Measurements from ENCODE around the gene AHRR. TPM values are rescaled to one million over a fixed set of nuclear protein-coding genes. Genes with fewer than 3 reads are reported as not detected.
"Not testable (repeated sequence)": the region's sequence is repeated elsewhere in the genome, so short reads cannot be mapped to it uniquely, and the experiment has no call there.

AHRR gene
- total RNA-seq, 1 donor from 2014 or later: 8.4 TPM

- peak overlapping the region; percentile 38 for H3K4me3 ChIP-seq
Measured at GRCh38 chr5:399296-400281, 78.1 kb downstream of the AHRR start.

GRCh38 chr5:400282-401145 lies 79.0 kb downstream of the AHRR start:
- Histone ChIP-seq H3K4me3 (peak overlapping the region; percentile 38), H3K36me3 (no peaks in the 10 kb centered on the region), H3K27ac (peak overlapping the region; percentile 85), H3K27me3 (ENCODE audit: low read depth) (no peaks in the 10 kb centered on the region), H3K4me1 (peaks cover 31% of the 10 kb centered on the region), H3K9me3 (no peaks in the 10 kb centered on the region)
- DNase-seq (no peak), ATAC-seq (peak; percentile 15 to 47)
- no peak for TF ChIP-seq CTCF (IDR thresholded peaks at IDR 0.05)
- intact Hi-C loops (cut with DNase I): no loop called here

More at GRCh38 chr5:399296-400281, 78.1 kb downstream of the AHRR start:
- DNase-seq (peak; percentile 93), ATAC-seq (peak; percentile 94 to 95)
- Histone ChIP-seq H3K27ac (peak overlapping the region; percentile 85), H3K4me1 (peaks cover 40% of the 10 kb centered on the region), H3K36me3 (no peaks in the 10 kb centered on the region), H3K9me3 (no peaks in the 10 kb centered on the region), H3K27me3 (ENCODE audit: low read depth) (no peaks in the 10 kb centered on the region)
- intact Hi-C loops (cut with DNase I): no loop called here
- no peak for TF ChIP-seq CTCF (IDR thresholded peaks at IDR 0.05)

- H3K4me1 ChIP-seq: peaks cover 23% of the 10 kb centered on the region
- peak overlapping the region; percentile 85 for H3K27ac ChIP-seq
- H3K27me3 ChIP-seq (ENCODE audit: low read depth): no peaks in the 10 kb centered on the region
- H3K4me3 ChIP-seq: no peak overlapping the region
- DNase-seq (no peak), ATAC-seq (no peak)
- H3K36me3 ChIP-seq: no peaks in the 10 kb centered on the region
- no peaks in the 10 kb centered on the region for H3K9me3 ChIP-seq
- intact Hi-C loops (cut with DNase I): no loop called here
- no peak for TF ChIP-seq CTCF (IDR thresholded peaks at IDR 0.05)
Measured at GRCh38 chr5:401146-402034, 79.9 kb downstream of the AHRR start.

GRCh38 chr5:402219-402614 lies 80.7 kb downstream of the AHRR start:
- peaks cover 23% of the 10 kb centered on the region for H3K4me1 ChIP-seq
- H3K36me3 ChIP-seq; ATAC-seq; DNase-seq; H3K9me3 ChIP-seq; intact Hi-C loops (cut with DNase I); H3K27ac ChIP-seq; H3K27me3 ChIP-seq (ENCODE audit: low read depth); H3K4me3 ChIP-seq: not testable (repeated sequence)

- H3K36me3 ChIP-seq: no peaks in the 10 kb centered on the region
- no peak for TF ChIP-seq CTCF (IDR thresholded peaks at IDR 0.05)
- no peaks in the 10 kb centered on the region for H3K27me3 ChIP-seq (ENCODE audit: low read depth)
- H3K4me1 ChIP-seq: peaks cover 23% of the 10 kb centered on the region
- H3K9me3 ChIP-seq: no peaks in the 10 kb centered on the region
- H3K4me3 ChIP-seq: no peak overlapping the region
- no peak for DNase-seq
- no peak for ATAC-seq
- H3K27ac ChIP-seq: no peak overlapping the region
- intact Hi-C loops (cut with DNase I): no loop called here
Measured at GRCh38 chr5:402615-403359, 81.3 kb downstream of the AHRR start.

All from lower lobe of right lung (tissue), 2 donors.